K562 (cell line): ENCODE measurements around the gene UBA52. TPM values are rescaled to one million over a fixed set of nuclear protein-coding genes. Genes with fewer than 3 reads are reported as not detected.

Experiments used
- ATAC-seq: fragments of 200-7000 bp; cut with Tn5 transposase; 3 replicates; pipeline ENCODE4 v1.9.1; 2020; ENCODE audit warnings: moderate library complexity
- BruUV-seq: library from RNA; stranded (reverse); fragments of 400-500 nt; replicated peaks from 2 replicates; lab custom pipeline; 2021; lab: Mats Ljungman, UMichigan
- CTCF ChIA-PET: fragments of 300-600 bp; formaldehyde crosslinking; extraction: SDS; loops from one replicate; lab custom pipeline; 2021; ENCODE audit warnings: low intra/inter-chr PET ratio; lab: Yijun Ruan, JAX
- POLR2A ChIA-PET: fragments of 300-600, 350-650 bp; sonication (Branson Sonifier 250); formaldehyde crosslinking; extraction: SDS; loops from one replicate; lab custom pipeline; 2021; ENCODE audit warnings: antibody characterized with exemption, inconsistent platforms; lab: Yijun Ruan, JAX
- DNase-seq, 4 experiments: peaks; one replicate each; pipeline versions ENCODE4 v3.0.0 to v3.0.0-alpha.2; 2011 to 2018; ENCODE audit warnings: low spot score in 3 of 4, mixed read lengths in 3 of 4; ENCODE audit errors: extremely low read depth in 1 of 4
- FAIRE-seq: peaks from 2 replicates; lab custom pipeline; 2011; peaks lifted over from hg19 to GRCh38; lab: Jason Lieb, UNC
- H2AFZ ChIP-seq: 2 replicates; pipeline ENCODE4 v1.6.0; 2011; ENCODE audit warnings: low read depth, low read length, control low read depth, inconsistent platforms
- H3K27ac ChIP-seq: fragments of 200-600 bp; 3 replicates; pipeline ENCODE4 v1.8.0; 2011; ENCODE audit warnings: low read depth, mild to moderate bottlenecking, control low read depth, inconsistent platforms, low read length, moderate library complexity, mixed read lengths; ENCODE audit errors: extremely low read depth
- H3K27me3 ChIP-seq, 2 experiments: fragments of 300-600 bp in 1 of 2; 2 replicates in 1 of 2; 3 replicates in 1 of 2; pipeline versions ENCODE4 v1.6.0 to v1.8.0; 2011; ENCODE audit warnings: inconsistent platforms in 2 of 2, low read length in 2 of 2, mild to moderate bottlenecking in 1 of 2, mixed read lengths in 1 of 2, moderate library complexity in 1 of 2; ENCODE audit not compliant: control insufficient read depth in 2 of 2, insufficient read depth in 2 of 2
- H3K36me3 ChIP-seq: fragments of 300-600 bp; 3 replicates; pipeline ENCODE4 v1.8.0; 2011; ENCODE audit warnings: mild to moderate bottlenecking, low read length, inconsistent platforms; ENCODE audit not compliant: control insufficient read depth, insufficient read depth
- H3K4me1 ChIP-seq, 2 experiments: fragments of 200-600 bp in 1 of 2; replicated peaks in 1 of 2; 2 replicates in 1 of 2; 3 replicates in 1 of 2; pipeline versions ENCODE4 v1.5.1 to v1.8.0; 2011; ENCODE audit warnings: inconsistent platforms in 2 of 2, low read length in 2 of 2, mild to moderate bottlenecking in 1 of 2, mixed read lengths in 1 of 2, moderate library complexity in 1 of 2; ENCODE audit not compliant: control insufficient read depth in 2 of 2, insufficient read depth in 2 of 2
- H3K4me2 ChIP-seq: 2 replicates; pipeline ENCODE4 v1.6.1; 2011; ENCODE audit warnings: low read length, control low read depth, inconsistent platforms, mixed read lengths; ENCODE audit not compliant: insufficient read depth
- H3K4me3 ChIP-seq: fragments of 200-600 bp; sonication (generic), shearing (Covaris generic); 2 replicates; pipeline ENCODE4 v1.5.1; 2016; ENCODE audit warnings: control low read depth, inconsistent platforms
- H3K79me2 ChIP-seq: fragments of 200-600 bp; 3 replicates; pipeline ENCODE4 v1.8.0; 2011; ENCODE audit warnings: low read length, inconsistent platforms; ENCODE audit not compliant: control insufficient read depth, insufficient read depth
- H3K9ac ChIP-seq, 2 experiments: 2 replicates each; pipeline versions ENCODE4 v1.6.0 to v1.6.1; 2011; ENCODE audit warnings: low read depth in 2 of 2, low read length in 2 of 2, control low read depth in 1 of 2, inconsistent platforms in 1 of 2, mild to moderate bottlenecking in 1 of 2, mixed read lengths in 1 of 2; ENCODE audit not compliant: insufficient read depth in 1 of 2
- H3K9me1 ChIP-seq: one replicate; pipeline ENCODE4 v1.6.0; 2011; ENCODE audit warnings: inconsistent platforms, mild to moderate bottlenecking, low read length, moderate library complexity; ENCODE audit not compliant: control insufficient read depth, insufficient read depth
- H3K9me3 ChIP-seq: replicated peaks from 2 replicates; pipeline ENCODE4 v1.5.1; 2011; ENCODE audit warnings: low read depth, low read length, inconsistent platforms; ENCODE audit not compliant: control insufficient read depth, insufficient read depth
- H4K20me1 ChIP-seq: replicated peaks from 2 replicates; pipeline ENCODE4 v1.6.1; 2011; ENCODE audit warnings: low read length, inconsistent platforms, mixed read lengths; ENCODE audit not compliant: control insufficient read depth, insufficient read depth
- FOXJ2 ChIP-seq: fragments of 200-800 bp; sonication (Bioruptor generic); IDR thresholded peaks from 2 replicates; pipeline ENCODE4 v1.6.1; 2016; ENCODE audit warnings: missing genetic modification characterization, missing compliant biosample characterization
- IRF2 ChIP-seq: sonication (generic); formaldehyde crosslinking; IDR thresholded peaks from 2 replicates; pipeline ENCODE4 v1.8.1; 2022; ENCODE audit warnings: mild to moderate bottlenecking, missing genetic modification reagents
- MAFF ChIP-seq: IDR thresholded peaks from 2 replicates; pipeline ENCODE4 v1.6.1; 2012; ENCODE audit warnings: low read length, improper control_type of control experiment
- SRSF7 ChIP-seq: fragments of 200-400 bp; formaldehyde crosslinking; optimal IDR thresholded peaks from 2 replicates; pipeline ENCODE3; 2017; ENCODE audit warnings: mild to moderate bottlenecking, low read depth, low read length
- SRSF9 ChIP-seq: fragments of 200-400 bp; formaldehyde crosslinking; IDR thresholded peaks from 2 replicates; pipeline ENCODE4 v1.6.1; 2017; ENCODE audit warnings: low read depth, low read length, borderline replicate concordance
- THRAP3 ChIP-seq: fragments of 450-650 bp; IDR thresholded peaks from 2 replicates; pipeline ENCODE4 v1.6.1; 2016; ENCODE audit warnings: mild to moderate bottlenecking, inconsistent platforms, borderline replicate concordance
- WGBS: fragments of 100-300 bp; shearing (Covaris generic); methylation state at CpG from one replicate; pipeline ENCODE4 v1.1.6; 2016; ENCODE audit warnings: low coverage, mixed read lengths; ENCODE audit not compliant: insufficient coverage; ENCODE audit errors: missing lambda C conversion rate; 5-methylcytosine and 5-hydroxymethylcytosine counted together
- in situ Hi-C: fragments of 300-500 bp; cut with MboI; formaldehyde crosslinking; loops from 4 replicates; pipeline ENCODE4 v1.15.0; 2018; ENCODE audit warnings: inconsistent platforms, mixed read lengths
- intact Hi-C: fragments of 100-400 bp; cut with micrococcal nuclease; formaldehyde crosslinking; loops from 2 replicates; pipeline ENCODE4 v1.14.2; 2022
- polyA plus RNA-seq, 8 experiments: library from polyadenylated mRNA; depleted of rRNA in 4 of 8; stranded (reverse) in 5 of 8; unstranded in 3 of 8; fragments of >200 nt; fragmentation: Nextera tagmentation in 2 of 8; fragmentation: Illumina TruSeq in 1 of 8; extraction: Ambion mirVana in 2 of 8; extraction: Trizol in 1 of 8; gene quantifications; 2 replicates each; pipeline versions ENCODE4 v1.2.1 to v1.2.3, GENCODE V29; 2011 to 2014; ENCODE audit warnings: inconsistent platforms in 1 of 8, missing spikeins in 1 of 8
- total RNA-seq, 7 experiments: library from RNA; depleted of rRNA in 6 of 7; stranded (reverse); fragments of >200 nt in 6 of 7; fragmentation: Illumina TruSeq in 2 of 7; extraction: Trizol in 2 of 7; gene quantifications; 2 replicates each; pipeline versions ENCODE4 v1.2.1 to v1.2.3, GENCODE V29; 2011 to 2021; ENCODE audit warnings: low replicate concordance in 1 of 7
- TF ChIP-seq, protein P1 (sequence below): IDR thresholded peaks from 3 replicates; pipeline ENCODE4 v1.6.1; 2011; ENCODE audit warnings: borderline replicate concordance, mild to moderate bottlenecking; ENCODE audit not compliant: insufficient read length, insufficient read depth
- TF ChIP-seq, protein P2 (sequence below): fragments of 450-650 bp; IDR thresholded peaks from 2 replicates; pipeline ENCODE4 v1.6.1; 2016; ENCODE audit warnings: borderline replicate concordance
- TF ChIP-seq, protein P3 (sequence below): conservative IDR thresholded peaks from 2 replicates; pipeline ENCODE4 v1.6.1; 2011; ENCODE audit warnings: low read depth, mild to moderate bottlenecking, low read length; ENCODE audit not compliant: control insufficient read depth

UBA52 gene
- total and polyA plus RNA-seq, 9 of the 15 experiments (the other 6 are each of a cell fraction or from before 2014, with no cell fraction given) = 1,110 to 2,751 (median 1,733) TPM

DNA sequence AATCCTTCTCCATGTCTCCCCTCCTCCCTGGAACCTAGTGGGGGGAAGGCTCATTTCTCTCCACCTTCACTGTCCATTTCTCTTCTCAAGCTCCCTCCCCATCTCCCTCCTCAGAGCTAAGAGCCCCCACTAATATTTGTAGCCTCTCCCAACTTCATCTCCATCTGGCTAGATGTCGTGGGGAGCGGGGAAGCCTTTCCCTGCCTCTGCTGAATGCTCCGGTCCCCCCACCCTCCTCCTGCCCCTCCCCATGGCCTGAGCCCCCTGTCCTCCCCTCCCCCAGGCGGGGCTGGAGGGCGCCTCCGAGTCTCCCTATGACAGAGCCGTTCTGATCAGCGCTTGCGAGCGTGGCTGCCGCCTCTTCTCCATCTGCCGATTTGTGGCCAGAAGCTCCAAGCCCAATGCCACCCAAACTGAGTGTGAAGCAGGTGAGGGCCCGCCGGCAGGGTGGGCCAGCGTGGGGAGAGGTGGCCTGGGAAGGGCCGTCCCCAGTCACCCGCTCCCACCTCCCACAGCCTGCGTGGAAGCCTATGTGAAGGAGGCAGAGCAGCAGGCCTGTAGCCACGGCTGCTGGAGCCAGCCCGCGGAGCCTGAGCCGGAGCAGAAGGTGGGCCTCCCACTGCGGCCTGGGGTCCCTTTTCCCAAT lies 42.1 kb downstream of the UBA52 start:
- Histone ChIP-seq H3K27me3 (peaks cover 41 to 71% of the 10 kb centered on the region in 2 experiments), H3K79me2 (no peaks in the 10 kb centered on the region), H3K4me2 (no peak overlapping the region), H3K36me3 (no peaks in the 10 kb centered on the region), H4K20me1 (peaks cover 19% of the 10 kb centered on the region), H3K9me3 (no peaks in the 10 kb centered on the region), H3K27ac (no peak overlapping the region), H3K9ac (no peak overlapping the region), H3K9me1 (no peaks in the 10 kb centered on the region), H2AFZ (no peak overlapping the region), H3K4me3 (no peak overlapping the region), H3K4me1 (peaks cover 0 to 44% of the 10 kb centered on the region in 2 experiments; a peak in 2 of 5 replicates)
- DNase-seq (no peak), ATAC-seq (peak; percentile 30; the same call in 1 of the 3 replicates), FAIRE-seq (no peak)
- TF ChIP-seq THRAP3 (no peak), SRSF7 (no peak), IRF2 (CRISPR knock-in tag) (no peak), MAFF (no peak), FOXJ2 (no peak), SRSF9 (no peak)
- TF ChIP-seq, protein P1, sequence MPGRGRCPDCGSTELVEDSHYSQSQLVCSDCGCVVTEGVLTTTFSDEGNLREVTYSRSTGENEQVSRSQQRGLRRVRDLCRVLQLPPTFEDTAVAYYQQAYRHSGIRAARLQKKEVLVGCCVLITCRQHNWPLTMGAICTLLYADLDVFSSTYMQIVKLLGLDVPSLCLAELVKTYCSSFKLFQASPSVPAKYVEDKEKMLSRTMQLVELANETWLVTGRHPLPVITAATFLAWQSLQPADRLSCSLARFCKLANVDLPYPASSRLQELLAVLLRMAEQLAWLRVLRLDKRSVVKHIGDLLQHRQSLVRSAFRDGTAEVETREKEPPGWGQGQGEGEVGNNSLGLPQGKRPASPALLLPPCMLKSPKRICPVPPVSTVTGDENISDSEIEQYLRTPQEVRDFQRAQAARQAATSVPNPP = no peak
- TF ChIP-seq, protein P2, sequence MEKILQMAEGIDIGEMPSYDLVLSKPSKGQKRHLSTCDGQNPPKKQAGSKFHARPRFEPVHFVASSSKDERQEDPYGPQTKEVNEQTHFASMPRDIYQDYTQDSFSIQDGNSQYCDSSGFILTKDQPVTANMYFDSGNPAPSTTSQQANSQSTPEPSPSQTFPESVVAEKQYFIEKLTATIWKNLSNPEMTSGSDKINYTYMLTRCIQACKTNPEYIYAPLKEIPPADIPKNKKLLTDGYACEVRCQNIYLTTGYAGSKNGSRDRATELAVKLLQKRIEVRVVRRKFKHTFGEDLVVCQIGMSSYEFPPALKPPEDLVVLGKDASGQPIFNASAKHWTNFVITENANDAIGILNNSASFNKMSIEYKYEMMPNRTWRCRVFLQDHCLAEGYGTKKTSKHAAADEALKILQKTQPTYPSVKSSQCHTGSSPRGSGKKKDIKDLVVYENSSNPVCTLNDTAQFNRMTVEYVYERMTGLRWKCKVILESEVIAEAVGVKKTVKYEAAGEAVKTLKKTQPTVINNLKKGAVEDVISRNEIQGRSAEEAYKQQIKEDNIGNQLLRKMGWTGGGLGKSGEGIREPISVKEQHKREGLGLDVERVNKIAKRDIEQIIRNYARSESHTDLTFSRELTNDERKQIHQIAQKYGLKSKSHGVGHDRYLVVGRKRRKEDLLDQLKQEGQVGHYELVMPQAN = no peak
- TF ChIP-seq, protein P3, sequence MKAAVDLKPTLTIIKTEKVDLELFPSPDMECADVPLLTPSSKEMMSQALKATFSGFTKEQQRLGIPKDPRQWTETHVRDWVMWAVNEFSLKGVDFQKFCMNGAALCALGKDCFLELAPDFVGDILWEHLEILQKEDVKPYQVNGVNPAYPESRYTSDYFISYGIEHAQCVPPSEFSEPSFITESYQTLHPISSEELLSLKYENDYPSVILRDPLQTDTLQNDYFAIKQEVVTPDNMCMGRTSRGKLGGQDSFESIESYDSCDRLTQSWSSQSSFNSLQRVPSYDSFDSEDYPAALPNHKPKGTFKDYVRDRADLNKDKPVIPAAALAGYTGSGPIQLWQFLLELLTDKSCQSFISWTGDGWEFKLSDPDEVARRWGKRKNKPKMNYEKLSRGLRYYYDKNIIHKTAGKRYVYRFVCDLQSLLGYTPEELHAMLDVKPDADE = no peak
- intact Hi-C loops = no loop called here
- WGBS = 8% methylated on average over 21 of the region's 23 CpGs
- CTCF ChIA-PET = no interaction called here
- in situ Hi-C loops = no loop called here
- BruUV-seq = no TSS peak
- POLR2A ChIA-PET = interaction anchor here (0.5 kb wide), 1 partner anchor 10 kb away, joined by 3 read pairs; no protein-coding TSS in a partner anchor
